RWPE2 (cell line): ENCODE results near the gene PHF1.

Source experiments
- ATAC-seq: fragments of 200-7000 bp; cut with Tn5 transposase; 3 replicates; pipeline ENCODE4 v1.9.1; 2021; ENCODE audit warnings: low read depth
- DNase-seq: peaks from one replicate; pipeline ENCODE4 v3.0.0-alpha.2; 2020; ENCODE audit warnings: low spot score
- H3K27ac ChIP-seq: fragments of 450-650 bp; 2 replicates; pipeline ENCODE4 v1.5.1; 2017; ENCODE audit warnings: mild to moderate bottlenecking; ENCODE audit not compliant: poor library complexity, severe bottlenecking
- H3K27me3 ChIP-seq: fragments of 250-450 bp; sonication (Bioruptor Pico); 2 replicates; pipeline ENCODE4 v1.5.1; 2021; ENCODE audit warnings: mild to moderate bottlenecking, moderate library complexity; ENCODE audit not compliant: insufficient read depth, poor library complexity, severe bottlenecking
- H3K36me3 ChIP-seq: fragments of 250-450 bp; sonication (Bioruptor Pico); 2 replicates; pipeline ENCODE4 v1.5.1; 2020; ENCODE audit warnings: low read depth, mild to moderate bottlenecking, moderate library complexity
- H3K4me1 ChIP-seq: fragments of 250-450 bp; sonication (Bioruptor Pico); 2 replicates; pipeline ENCODE4 v1.5.1; 2021; ENCODE audit warnings: mild to moderate bottlenecking, moderate library complexity; ENCODE audit not compliant: insufficient read depth, poor library complexity, severe bottlenecking
- H3K4me3 ChIP-seq: fragments of 250-450 bp; sonication (Bioruptor Pico); 2 replicates; pipeline ENCODE4 v1.5.1; 2021; ENCODE audit warnings: mild to moderate bottlenecking, moderate library complexity; ENCODE audit not compliant: severe bottlenecking
- H3K9me3 ChIP-seq: fragments of 250-450 bp; sonication (Bioruptor Pico); 2 replicates; pipeline ENCODE4 v1.5.1; 2021; ENCODE audit warnings: mild to moderate bottlenecking, moderate library complexity; ENCODE audit not compliant: severe bottlenecking
- TF ChIP-seq, protein P1 (sequence below): fragments of 450-650 bp; IDR thresholded peaks from one replicate; pipeline ENCODE4 v1.5.1; 2017; ENCODE audit warnings: mild to moderate bottlenecking, moderate library complexity; ENCODE audit not compliant: poor library complexity, severe bottlenecking

PHF1 gene

DNA sequence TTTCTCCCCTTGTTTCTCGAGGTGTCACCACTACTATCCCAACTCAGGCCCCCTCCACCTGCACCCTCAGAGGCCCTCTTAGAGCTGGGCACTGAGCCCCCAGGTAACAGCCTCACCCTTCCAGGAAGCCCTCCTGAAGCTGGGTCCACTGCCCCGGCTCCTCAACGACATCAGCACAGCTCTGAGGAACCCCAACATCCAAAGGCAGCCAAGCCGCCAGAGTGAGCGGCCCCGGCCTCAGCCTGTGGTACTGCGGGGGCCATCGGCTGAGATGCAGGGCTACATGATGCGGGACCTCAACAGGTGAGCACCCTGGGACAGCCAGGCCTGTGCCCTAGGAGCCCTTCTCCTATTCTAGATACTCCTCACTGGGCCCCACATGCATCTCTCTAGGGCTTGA, 30.6 kb downstream of the PHF1 start:
- H3K4me1 ChIP-seq: no peaks in the 10 kb centered on the region
- ATAC-seq: no peak
- peaks cover 28% of the 10 kb centered on the region for H3K36me3 ChIP-seq
- no peaks in the 10 kb centered on the region for H3K27me3 ChIP-seq
- H3K4me3 ChIP-seq: no peak overlapping the region
- H3K27ac ChIP-seq: no peak overlapping the region
- TF ChIP-seq, protein P1, sequence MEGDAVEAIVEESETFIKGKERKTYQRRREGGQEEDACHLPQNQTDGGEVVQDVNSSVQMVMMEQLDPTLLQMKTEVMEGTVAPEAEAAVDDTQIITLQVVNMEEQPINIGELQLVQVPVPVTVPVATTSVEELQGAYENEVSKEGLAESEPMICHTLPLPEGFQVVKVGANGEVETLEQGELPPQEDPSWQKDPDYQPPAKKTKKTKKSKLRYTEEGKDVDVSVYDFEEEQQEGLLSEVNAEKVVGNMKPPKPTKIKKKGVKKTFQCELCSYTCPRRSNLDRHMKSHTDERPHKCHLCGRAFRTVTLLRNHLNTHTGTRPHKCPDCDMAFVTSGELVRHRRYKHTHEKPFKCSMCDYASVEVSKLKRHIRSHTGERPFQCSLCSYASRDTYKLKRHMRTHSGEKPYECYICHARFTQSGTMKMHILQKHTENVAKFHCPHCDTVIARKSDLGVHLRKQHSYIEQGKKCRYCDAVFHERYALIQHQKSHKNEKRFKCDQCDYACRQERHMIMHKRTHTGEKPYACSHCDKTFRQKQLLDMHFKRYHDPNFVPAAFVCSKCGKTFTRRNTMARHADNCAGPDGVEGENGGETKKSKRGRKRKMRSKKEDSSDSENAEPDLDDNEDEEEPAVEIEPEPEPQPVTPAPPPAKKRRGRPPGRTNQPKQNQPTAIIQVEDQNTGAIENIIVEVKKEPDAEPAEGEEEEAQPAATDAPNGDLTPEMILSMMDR: no peak
- no peaks in the 10 kb centered on the region for H3K9me3 ChIP-seq
- DNase-seq: no peak

DNA sequence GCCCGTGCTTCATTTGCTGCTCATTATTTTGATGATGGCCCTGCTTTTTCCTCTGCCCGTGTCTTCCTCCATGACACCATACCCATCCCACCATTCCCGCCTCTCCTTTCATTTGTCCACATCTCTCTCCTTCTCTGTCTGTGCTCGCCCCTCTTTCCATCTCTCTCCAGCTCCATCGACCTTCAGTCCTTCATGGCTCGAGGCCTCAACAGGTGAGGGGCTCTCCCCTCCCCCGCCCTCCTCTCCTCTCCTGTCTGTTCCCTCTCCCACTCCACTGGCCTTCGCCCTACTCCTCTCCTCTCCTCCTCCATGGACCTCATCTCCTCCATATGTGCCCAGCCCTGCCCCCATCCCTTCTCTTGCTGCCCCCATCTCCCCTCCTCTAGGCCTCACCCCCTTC, 31.5 kb downstream of the PHF1 start:
- TF ChIP-seq, protein P1: no peak
- DNase-seq: no peak

DNA sequence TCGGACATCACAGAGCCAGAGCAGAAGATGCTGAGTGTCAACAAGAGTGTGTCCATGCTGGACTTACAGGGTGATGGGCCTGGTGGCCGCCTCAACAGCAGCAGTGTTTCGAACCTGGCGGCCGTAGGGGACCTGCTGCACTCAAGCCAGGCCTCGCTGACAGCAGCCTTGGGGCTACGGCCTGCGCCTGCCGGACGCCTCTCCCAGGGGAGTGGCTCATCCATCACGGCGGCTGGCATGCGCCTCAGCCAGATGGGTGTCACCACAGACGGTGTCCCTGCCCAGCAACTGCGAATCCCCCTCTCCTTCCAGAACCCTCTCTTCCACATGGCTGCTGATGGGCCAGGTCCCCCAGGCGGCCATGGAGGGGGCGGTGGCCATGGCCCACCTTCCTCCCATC, 32.2 kb downstream of the PHF1 start:
- ATAC-seq (no peak), DNase-seq (no peak)
- Histone ChIP-seq H3K9me3 (no peaks in the 10 kb centered on the region), H3K27ac (no peak overlapping the region), H3K4me3 (no peak overlapping the region), H3K4me1 (no peaks in the 10 kb centered on the region), H3K27me3 (no peaks in the 10 kb centered on the region), H3K36me3 (peaks cover 23% of the 10 kb centered on the region)
- TF ChIP-seq, protein P1: no peak

More for the DNA sequence above, 31.5 kb downstream of the PHF1 start:
- H3K36me3 ChIP-seq: peaks cover 25% of the 10 kb centered on the region
- H3K27ac ChIP-seq: no peak overlapping the region
- ATAC-seq: no peak
- no peaks in the 10 kb centered on the region for H3K9me3 ChIP-seq
- no peaks in the 10 kb centered on the region for H3K27me3 ChIP-seq
- no peak overlapping the region for H3K4me3 ChIP-seq
- no peaks in the 10 kb centered on the region for H3K4me1 ChIP-seq

DNA sequence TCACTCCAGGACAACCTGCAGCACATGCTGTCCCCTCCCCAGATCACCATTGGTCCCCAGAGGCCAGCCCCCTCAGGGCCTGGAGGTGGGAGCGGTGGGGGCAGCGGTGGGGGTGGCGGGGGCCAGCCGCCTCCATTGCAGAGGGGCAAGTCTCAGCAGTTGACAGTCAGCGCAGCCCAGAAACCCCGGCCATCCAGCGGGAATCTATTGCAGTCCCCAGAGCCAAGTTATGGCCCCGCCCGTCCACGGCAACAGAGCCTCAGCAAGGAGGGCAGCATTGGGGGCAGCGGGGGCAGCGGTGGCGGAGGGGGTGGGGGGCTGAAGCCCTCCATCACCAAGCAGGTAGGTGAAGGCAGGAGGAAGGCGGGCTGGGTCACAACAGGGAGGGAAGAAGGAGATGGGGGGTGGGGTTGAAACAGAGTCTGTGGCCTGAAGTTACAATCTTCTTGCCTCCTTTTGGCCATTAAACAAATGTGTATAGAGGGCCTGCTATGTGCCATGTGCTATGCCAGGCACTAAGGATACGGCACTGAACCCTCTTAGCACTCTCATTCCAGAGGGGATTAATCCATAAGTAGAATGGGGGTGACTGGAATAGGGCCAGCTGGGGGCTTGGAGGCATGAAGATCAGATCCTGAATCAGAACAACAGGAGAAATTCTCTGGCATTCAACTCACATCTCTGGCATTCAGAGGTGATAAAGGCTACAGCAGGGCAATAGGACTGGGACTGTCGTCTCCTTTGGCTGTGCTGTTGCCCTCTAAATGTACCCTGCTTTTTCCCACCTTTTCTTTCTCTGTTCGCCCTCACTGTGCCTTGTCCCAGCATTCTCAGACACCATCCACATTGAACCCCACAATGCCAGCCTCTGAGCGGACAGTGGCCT, 33.0 kb downstream of the PHF1 start:
- peaks cover 18% of the 10 kb centered on the region for H3K36me3 ChIP-seq
- DNase-seq (no peak), ATAC-seq (no peak)
- no peaks in the 10 kb centered on the region for H3K27me3 ChIP-seq
- no peak overlapping the region for H3K27ac ChIP-seq
- no peak overlapping the region for H3K4me3 ChIP-seq
- H3K9me3 ChIP-seq: no peaks in the 10 kb centered on the region
- TF ChIP-seq, protein P1: no peak
- no peaks in the 10 kb centered on the region for H3K4me1 ChIP-seq

DNA sequence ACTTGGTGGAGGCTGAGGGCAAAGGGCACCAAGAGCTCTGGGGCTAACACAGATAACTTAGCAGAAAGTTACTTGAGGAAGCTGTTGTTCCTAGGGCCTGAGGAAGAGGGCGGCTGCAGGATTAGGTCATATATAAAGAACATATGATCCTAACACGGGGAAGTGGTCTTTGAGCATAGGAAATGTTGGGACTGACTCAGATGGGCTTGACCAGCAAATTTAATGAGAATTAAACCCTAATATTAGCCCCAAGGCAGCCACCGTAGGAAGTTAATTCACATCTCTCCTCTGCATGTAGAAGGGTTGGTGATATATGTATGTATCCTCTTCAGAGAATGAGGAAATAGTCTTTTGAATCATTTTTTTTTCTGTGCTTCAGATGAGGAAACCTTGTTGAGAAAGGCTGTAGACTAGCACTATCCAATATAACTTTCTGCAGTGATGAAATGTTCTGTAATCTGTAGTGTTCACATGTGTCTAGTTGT, 34.3 kb downstream of the PHF1 start:
- H3K9me3 ChIP-seq: no peaks in the 10 kb centered on the region
- DNase-seq: no peak
- TF ChIP-seq, protein P1: no peak
- H3K4me3 ChIP-seq: no peak overlapping the region
- no peak for ATAC-seq
- H3K27ac ChIP-seq: no peak overlapping the region
- no peaks in the 10 kb centered on the region for H3K4me1 ChIP-seq
- H3K27me3 ChIP-seq: no peaks in the 10 kb centered on the region
- H3K36me3 ChIP-seq: peaks cover 17% of the 10 kb centered on the region; the same call in 1 of the 2 replicates
